Activated CD8-positive, alpha-beta T cell treated with anti-CD3 and anti-CD28 coated beads for 36 hours (primary cell): ENCODE measurements around the gene RNF169. TPM values are rescaled to one million over a fixed set of nuclear protein-coding genes. Genes with fewer than 3 reads are reported as not detected.

ENCODE experiments used
- ATAC-seq: fragments of 200-7000 bp; cut with Tn5 transposase; one replicate; pipeline ENCODE4 v1.10.0; 2021; ENCODE audit warnings: mild to moderate bottlenecking, moderate library complexity
- CTCF ChIA-PET: fragments of 350-600 bp; sonication (Branson Sonifier 250); formaldehyde crosslinking; loops from one replicate; lab custom pipeline; 2021; ENCODE audit warnings: antibody characterized with exemption; lab: Charles Lee
- POLR2A ChIA-PET: fragments of 350-600 bp; sonication (Branson Sonifier 250); formaldehyde crosslinking; loops from one replicate; lab custom pipeline; 2021; ENCODE audit warnings: antibody characterized with exemption; lab: Charles Lee
- DNase-seq: peaks from one replicate; pipeline ENCODE4 v3.0.0-alpha.2; 2020
- H3K27ac Mint-ChIP-seq: one replicate; pipeline ENCODE4 v1.8.0; 2021; ENCODE audit warnings: mild to moderate bottlenecking, mixed read lengths
- H3K27me3 Mint-ChIP-seq: one replicate; pipeline ENCODE4 v1.8.0; 2021; ENCODE audit warnings: mixed read lengths
- H3K36me3 Mint-ChIP-seq: one replicate; pipeline ENCODE4 v1.8.0; 2021; ENCODE audit warnings: low read depth, mixed read lengths
- H3K4me1 Mint-ChIP-seq: one replicate; pipeline ENCODE4 v1.8.0; 2021; ENCODE audit warnings: low read depth, mixed read lengths
- H3K4me3 Mint-ChIP-seq: one replicate; pipeline ENCODE4 v1.8.0; 2021; ENCODE audit warnings: mild to moderate bottlenecking, moderate library complexity, mixed read lengths
- H3K9me3 Mint-ChIP-seq: one replicate; pipeline ENCODE4 v1.8.0; 2021; ENCODE audit warnings: mixed read lengths
- CTCF ChIP-seq: fragments of 200-600 bp; IDR thresholded peaks from one replicate; pipeline ENCODE4 v1.8.0; 2022; ENCODE audit warnings: antibody characterized with exemption, mild to moderate bottlenecking
- intact Hi-C: fragments of 100-400 bp; cut with micrococcal nuclease; formaldehyde crosslinking; loops from one replicate; pipeline ENCODE4 v1.10.0; 2022
- total RNA-seq, 2 experiments: library from RNA; stranded (reverse); gene quantifications; one replicate each; pipeline ENCODE4 v1.2.3, GENCODE V29; 2021

Gene RNF169
- total RNA-seq, 2 experiments from 2014 or later = 13.9 to 14.2 TPM

- peak; percentile 74 for TF ChIP-seq CTCF
- intact Hi-C loops = no loop called here
- Mint-ChIP-seq H3K36me3 (no peaks in the 10 kb centered on the region), H3K4me1 (no peaks in the 10 kb centered on the region), H3K27me3 (peaks cover 30% of the 10 kb centered on the region), H3K9me3 (no peaks in the 10 kb centered on the region), H3K4me3 (no peak overlapping the region), H3K27ac (no peak overlapping the region)
- CTCF ChIA-PET = interaction anchor here (0.6 to 8.8 kb wide), 26 partner anchors 9 to 340 kb away, joined by 3 to 126 read pairs (median 4); no protein-coding TSS in a partner anchor
- POLR2A ChIA-PET = interaction anchor here (1.2 kb wide), 1 partner anchor 21 kb away, joined by 3 read pairs; no protein-coding TSS in a partner anchor
- DNase-seq (peak; percentile 68), ATAC-seq (peak; percentile 99)
These were observed 22.0 kb upstream of the RNF169 start for GRCh38 chr11:74726547-74727182.

GRCh38 chr11:74729397-74729796 lies 19.3 kb upstream of the RNF169 start:
- no peak overlapping the region for H3K27ac Mint-ChIP-seq
- no peaks in the 10 kb centered on the region for H3K9me3 Mint-ChIP-seq
- intact Hi-C loops = no loop called here
- H3K36me3 Mint-ChIP-seq = no peaks in the 10 kb centered on the region
- H3K4me3 Mint-ChIP-seq = no peak overlapping the region
- peaks cover 3% of the 10 kb centered on the region for H3K4me1 Mint-ChIP-seq
- no peak for DNase-seq
- ChIA-PET POLR2A (no interaction called here), CTCF (interaction anchor here (2.7 to 8.8 kb wide), 2 partner anchors 10 to 25 kb away, joined by 18 to 126 read pairs; no protein-coding TSS in a partner anchor)
- H3K27me3 Mint-ChIP-seq = peaks cover 46% of the 10 kb centered on the region
- ATAC-seq = no peak
- TF ChIP-seq CTCF = no peak

- no peak overlapping the region for H3K4me3 Mint-ChIP-seq
- DNase-seq (no peak), ATAC-seq (no peak)
- ChIA-PET CTCF (interaction anchor here (2.7 to 8.8 kb wide), 2 partner anchors 9 to 27 kb away, joined by 18 to 126 read pairs; no protein-coding TSS in a partner anchor), POLR2A (interaction anchor here (0.6 kb wide), 1 partner anchor 129 kb away, joined by 3 read pairs; no protein-coding TSS in a partner anchor)
- H3K27me3 Mint-ChIP-seq = peaks cover 41% of the 10 kb centered on the region
- intact Hi-C loops = no loop called here
- no peak for TF ChIP-seq CTCF
- H3K4me1 Mint-ChIP-seq = peaks cover 3% of the 10 kb centered on the region
- H3K27ac Mint-ChIP-seq = no peak overlapping the region
- H3K36me3 Mint-ChIP-seq = no peaks in the 10 kb centered on the region
- no peaks in the 10 kb centered on the region for H3K9me3 Mint-ChIP-seq
These were observed 17.9 kb upstream of the RNF169 start for GRCh38 chr11:74730571-74731260.

GRCh38 chr11:74731301-74732094 lies 17.2 kb upstream of the RNF169 start, which contains the start of gene CHRDL2:
TSS of gene CHRDL2 (minus strand) at chr11:74731426. CDS start at chr11:74730888, 538 bp downstream.
- Mint-ChIP-seq H3K9me3 (no peaks in the 10 kb centered on the region), H3K36me3 (no peaks in the 10 kb centered on the region), H3K4me3 (no peak within 1 kb of the TSS), H3K4me1 (peaks cover 3% of the 10 kb centered on the region), H3K27ac (no peak within 1 kb of the TSS), H3K27me3 (peaks cover 43% of the 10 kb centered on the region)
- intact Hi-C loops = no loop called here
- DNase-seq = no peak
- TF ChIP-seq CTCF = no peak
- no peak for ATAC-seq
- ChIA-PET POLR2A (no interaction called here), CTCF (interaction anchor here (0.7 to 1.5 kb wide), 3 partner anchors 26 to 30 kb away, joined by 3 read pairs; no protein-coding TSS in a partner anchor)
